SK-N-SH (cell line): Measurements from ENCODE around the gene WWC2. TPM values are rescaled to one million over a fixed set of nuclear protein-coding genes. Genes with fewer than 3 reads are reported as not detected.
A peak's percentile ranks its signal among the peaks of the same experiment; 100 is the strongest.

Experiments used
- CTCF ChIA-PET: fragments of 300-600, 350-600 bp; formaldehyde crosslinking; extraction: SDS; loops from one replicate; lab custom pipeline; 2021; lab: Yijun Ruan, JAX
- POLR2A ChIA-PET: fragments of 350-600 bp; sonication (Branson Sonifier 250); formaldehyde crosslinking; extraction: SDS; loops from one replicate; lab custom pipeline; 2020; ENCODE audit warnings: antibody characterized with exemption, inconsistent platforms; lab: Yijun Ruan, JAX
- DNase-seq: peaks from one replicate; pipeline ENCODE4 v3.0.0; 2012
- H2AFZ ChIP-seq: fragments of 200-600 bp; sonication (generic); 2 replicates; pipeline ENCODE4 v1.8.1; 2016; ENCODE audit warnings: antibody characterized with exemption, mild to moderate bottlenecking, low read depth
- H3F3A ChIP-seq: fragments of 200-600 bp; sonication (generic); replicated peaks from 2 replicates; pipeline ENCODE3; 2016; ENCODE audit warnings: antibody characterized with exemption, mild to moderate bottlenecking; ENCODE audit not compliant: insufficient read depth
- H3K27ac ChIP-seq, 2 experiments: fragments of 200-500 bp in 1 of 2; fragments of 200-600 bp in 1 of 2; sonication (Bioruptor generic) in 1 of 2; sonication (generic), shearing (Covaris generic) in 1 of 2; 2 replicates each; pipeline versions ENCODE4 v1.5.1 to v1.6.1; 2014 to 2016; ENCODE audit warnings: low read depth in 2 of 2, inconsistent platforms in 1 of 2, low read length in 1 of 2, mild to moderate bottlenecking in 1 of 2, mixed read lengths in 1 of 2
- H3K27me3 ChIP-seq: fragments of 200-600 bp; sonication (generic), shearing (Covaris generic); 2 replicates; pipeline ENCODE4 v1.6.1; 2016; ENCODE audit warnings: mixed run types; ENCODE audit not compliant: insufficient read depth
- H3K36me3 ChIP-seq, 2 experiments: fragments of 200-500 bp in 1 of 2; fragments of 200-600 bp in 1 of 2; sonication (Bioruptor generic) in 1 of 2; sonication (generic) in 1 of 2; replicated peaks in 1 of 2; 2 replicates each; pipeline versions ENCODE3 to v1.5.1; 2014 to 2016; ENCODE audit warnings: low read length in 1 of 2, mild to moderate bottlenecking in 1 of 2; ENCODE audit not compliant: insufficient read depth in 2 of 2, control insufficient read depth in 1 of 2
- H3K4me1 ChIP-seq, 2 experiments: fragments of 200-500 bp in 1 of 2; fragments of 200-600 bp in 1 of 2; sonication (Bioruptor generic) in 1 of 2; sonication (generic), shearing (Covaris generic) in 1 of 2; 2 replicates each; pipeline versions ENCODE4 v1.5.1 to v1.6.1; 2014 to 2016; ENCODE audit warnings: low read depth in 1 of 2, low read length in 1 of 2, mixed run types in 1 of 2; ENCODE audit not compliant: insufficient read depth in 2 of 2, control insufficient read depth in 1 of 2
- H3K4me2 ChIP-seq: fragments of 200-600 bp; sonication (generic), shearing (Covaris generic); 2 replicates; pipeline ENCODE4 v1.6.1; 2017; ENCODE audit warnings: mixed run types
- H3K4me3 ChIP-seq, 2 experiments: fragments of 200-500 bp in 1 of 2; fragments of 200-600 bp in 1 of 2; sonication (Bioruptor generic) in 1 of 2; sonication (generic), shearing (Covaris generic) in 1 of 2; 2 replicates each; pipeline versions ENCODE4 v1.5.1 to v1.8.1; 2014 to 2016; ENCODE audit warnings: low read depth in 2 of 2, inconsistent platforms in 1 of 2, low read length in 1 of 2, mild to moderate bottlenecking in 1 of 2, mixed read lengths in 1 of 2, moderate library complexity in 1 of 2
- H3K79me2 ChIP-seq: fragments of 200-600 bp; sonication (generic); 2 replicates; pipeline ENCODE4 v1.8.1; 2017; ENCODE audit warnings: mild to moderate bottlenecking; ENCODE audit not compliant: insufficient read depth
- H3K9ac ChIP-seq: fragments of 200-600 bp; sonication (generic); 2 replicates; pipeline ENCODE4 v1.6.1; 2017; ENCODE audit warnings: mixed run types
- H3K9me2 ChIP-seq: fragments of 200-600 bp; sonication (generic); 2 replicates; pipeline ENCODE4 v1.6.1; 2017; ENCODE audit warnings: mixed run types
- H3K9me3 ChIP-seq: fragments of 200-600 bp; sonication (generic); 2 replicates; pipeline ENCODE4 v1.6.1; 2017; ENCODE audit warnings: mixed run types, mild to moderate bottlenecking, moderate library complexity
- H4K20me1 ChIP-seq: fragments of 200-600 bp; sonication (generic); 2 replicates; pipeline ENCODE4 v1.6.1; 2017; ENCODE audit warnings: mild to moderate bottlenecking, mixed run types; ENCODE audit not compliant: insufficient read depth
- CHD2 ChIP-seq: fragments of 150-350 bp; IDR thresholded peaks from 2 replicates; pipeline ENCODE4 v1.6.1; 2018; ENCODE audit warnings: low read length; ENCODE audit not compliant: partially characterized antibody
- EP300 ChIP-seq, 2 experiments: IDR thresholded peaks; 2 replicates each; pipeline versions ENCODE4 v1.4.0 to v1.6.1; 2012; ENCODE audit warnings: borderline replicate concordance in 1 of 2, low read depth in 1 of 2, low read length in 1 of 2
- EZH2phosphoT487 ChIP-seq: fragments of 200-600 bp; sonication (generic); IDR thresholded peaks from 2 replicates; pipeline ENCODE4 v1.6.1; 2017; ENCODE audit warnings: low read depth, mixed run types, mild to moderate bottlenecking, antibody characterized with exemption, moderate library complexity, borderline replicate concordance
- FOXM1 ChIP-seq: IDR thresholded peaks from 2 replicates; pipeline ENCODE4 v1.4.0; 2012; ENCODE audit warnings: low read depth, mild to moderate bottlenecking
- GATA2 ChIP-seq: sonication (generic); formaldehyde crosslinking; IDR thresholded peaks from 2 replicates; pipeline ENCODE4 v1.5.0; 2020; ENCODE audit warnings: mild to moderate bottlenecking, missing genetic modification reagents
- IRF3 ChIP-seq: fragments of 150-350 bp; IDR thresholded peaks from 2 replicates; pipeline ENCODE4 v1.6.1; 2016; ENCODE audit warnings: mild to moderate bottlenecking, low read depth, low read length
- JUND ChIP-seq: IDR thresholded peaks from 2 replicates; pipeline ENCODE4 v1.4.0; 2012
- MXI1 ChIP-seq: IDR thresholded peaks from 2 replicates; pipeline ENCODE4 v1.6.1; 2012; ENCODE audit warnings: mild to moderate bottlenecking, low read depth, low read length, improper control_type of control experiment
- NRF1 ChIP-seq: IDR thresholded peaks from 2 replicates; pipeline ENCODE4 v1.6.1; 2012; ENCODE audit warnings: low read depth, mild to moderate bottlenecking, low read length
- PBX3 ChIP-seq: IDR thresholded peaks from 2 replicates; pipeline ENCODE4; 2012
- RCOR1 ChIP-seq: fragments of 150-350 bp; IDR thresholded peaks from 2 replicates; pipeline ENCODE4 v1.6.1; 2017; ENCODE audit warnings: antibody characterized with exemption, low read length
- RFX5 ChIP-seq: IDR thresholded peaks from 2 replicates; pipeline ENCODE4 v1.6.1; 2012; ENCODE audit warnings: mild to moderate bottlenecking, improper control_type of control experiment, low read length
- SIN3A ChIP-seq: IDR thresholded peaks from 2 replicates; pipeline ENCODE4 v1.6.1; 2012; ENCODE audit warnings: low read depth, mild to moderate bottlenecking, low read length, moderate library complexity, borderline replicate concordance
- TEAD4 ChIP-seq: IDR thresholded peaks from 2 replicates; pipeline ENCODE4 v1.4.0; 2012; ENCODE audit warnings: mild to moderate bottlenecking, borderline replicate concordance; ENCODE audit not compliant: insufficient read depth
- YY1 ChIP-seq: IDR thresholded peaks from 2 replicates; pipeline ENCODE4 v1.4.0; 2012; ENCODE audit warnings: low read depth, mild to moderate bottlenecking
- WGBS: methylation state at CpG from one replicate; pipeline ENCODE4 v1.1.6; 2017; ENCODE audit warnings: low lambda C conversion rate; 5-methylcytosine and 5-hydroxymethylcytosine counted together
- polyA plus RNA-seq, 3 experiments: library from polyadenylated mRNA; depleted of rRNA; stranded (reverse); fragments of >200 nt; gene quantifications; 2 replicates each; pipeline ENCODE4 v1.2.3, GENCODE V29; 2012

Gene WWC2
- polyA plus RNA-seq, 1 of the 3 experiments (the other 2 are of a cell fraction) = 18.4 TPM

GRCh38 chr4:183201331-183201730 lies 102.3 kb downstream of the WWC2 start:
- H3K4me3 ChIP-seq = no peak overlapping the region
- H3K9me2 ChIP-seq = no peaks in the 10 kb centered on the region
- no peak overlapping the region for H3K9ac ChIP-seq
- H3K4me1 ChIP-seq = peaks cover 0 to 9% of the 10 kb centered on the region in 2 experiments; a peak in 3 of 4 replicates
- no peaks in the 10 kb centered on the region for H3K9me3 ChIP-seq
- H2AFZ ChIP-seq = no peak overlapping the region
- H3K36me3 ChIP-seq = peaks cover 0 to 38% of the 10 kb centered on the region in 2 experiments
- H3K27me3 ChIP-seq = no peaks in the 10 kb centered on the region
- no peak for TF ChIP-seq PBX3
- POLR2A ChIA-PET = no interaction called here
- CTCF ChIA-PET = interaction anchor here (1.3 kb wide), 1 partner anchor 48 kb away, joined by 3 read pairs; no protein-coding TSS in a partner anchor
- peak overlapping the region in 1 of 2 experiments; percentile 52; a peak in 2 of 4 replicates for H3K27ac ChIP-seq
- DNase-seq = no peak
- H3K79me2 ChIP-seq = peaks cover 46% of the 10 kb centered on the region; the same call in 1 of the 2 replicates
- H3K4me2 ChIP-seq = no peak overlapping the region
- no peaks in the 10 kb centered on the region for H3F3A ChIP-seq
- H4K20me1 ChIP-seq = no peaks in the 10 kb centered on the region
- WGBS = 95% methylated on average over 4 of the region's 4 CpGs

GRCh38 chr4:183202523-183202922 lies 103.5 kb downstream of the WWC2 start:
- peaks cover 0 to 41% of the 10 kb centered on the region in 2 experiments for H3K36me3 ChIP-seq
- H3K4me1 ChIP-seq = peaks cover 0 to 9% of the 10 kb centered on the region in 2 experiments; a peak in 3 of 4 replicates
- no peak overlapping the region for H3K9ac ChIP-seq
- no peak overlapping the region for H3K4me3 ChIP-seq
- no peaks in the 10 kb centered on the region for H3F3A ChIP-seq
- TF ChIP-seq YY1 = no peak
- TF ChIP-seq GATA2 (CRISPR knock-in tag) = no peak
- TF ChIP-seq IRF3 = no peak
- TF ChIP-seq EZH2phosphoT487 = no peak
- no peak for TF ChIP-seq EP300 (IDR thresholded peaks at IDR 0.05; ENCODE audit: borderline replicate concordance in 1 of 2, low read depth in 1 of 2, low read length in 1 of 2)
- no peak for TF ChIP-seq FOXM1
- no peak for TF ChIP-seq TEAD4
- WGBS = 91% methylated on average over 2 of the region's 2 CpGs
- no peaks in the 10 kb centered on the region for H3K9me2 ChIP-seq
- ChIA-PET CTCF (no interaction called here), POLR2A (no interaction called here)
- H2AFZ ChIP-seq = no peak overlapping the region
- H3K79me2 ChIP-seq = peaks cover 45% of the 10 kb centered on the region; the same call in 1 of the 2 replicates
- H3K4me2 ChIP-seq = no peak overlapping the region
- no peaks in the 10 kb centered on the region for H3K27me3 ChIP-seq
- no peak for DNase-seq
- H3K27ac ChIP-seq = no peak overlapping the region
- H3K9me3 ChIP-seq = no peaks in the 10 kb centered on the region
- no peaks in the 10 kb centered on the region for H4K20me1 ChIP-seq

GRCh38 chr4:183204793-183205192 lies 105.7 kb downstream of the WWC2 start:
- TF ChIP-seq YY1 (no peak), RCOR1 (no peak), RFX5 (no peak), MXI1 (no peak), JUND (no peak), CHD2 (no peak), NRF1 (no peak), SIN3A (no peak)
- 91% methylated on average over 2 of the region's 2 CpGs for WGBS
- DNase-seq = no peak
- H3K36me3 ChIP-seq = peaks cover 0 to 42% of the 10 kb centered on the region in 2 experiments
- POLR2A ChIA-PET = no interaction called here
- CTCF ChIA-PET = interaction anchor here (0.9 to 1.3 kb wide), 2 partner anchors 21 to 131 kb away, joined by 3 to 5 read pairs; no protein-coding TSS in a partner anchor
- no peaks in the 10 kb centered on the region for H3F3A ChIP-seq
- no peaks in the 10 kb centered on the region for H3K9me3 ChIP-seq
- no peak overlapping the region for H3K4me2 ChIP-seq
- H3K9ac ChIP-seq = no peak overlapping the region
- no peaks in the 10 kb centered on the region for H3K27me3 ChIP-seq
- H4K20me1 ChIP-seq = no peaks in the 10 kb centered on the region
- H3K27ac ChIP-seq = no peak overlapping the region
- no peak overlapping the region for H3K4me3 ChIP-seq
- no peaks in the 10 kb centered on the region for H3K9me2 ChIP-seq
- H2AFZ ChIP-seq = no peak overlapping the region
- H3K79me2 ChIP-seq = peaks cover 49% of the 10 kb centered on the region; the same call in 1 of the 2 replicates
- peaks cover 0 to 9% of the 10 kb centered on the region in 2 experiments; a peak in 3 of 4 replicates for H3K4me1 ChIP-seq
